ENCODE results near the gene PPIL1.
"Not testable (repeated sequence)": the region's sequence is repeated elsewhere in the genome, so short reads cannot be mapped to it uniquely, and the experiment has no call there.

Gene PPIL1

DNA sequence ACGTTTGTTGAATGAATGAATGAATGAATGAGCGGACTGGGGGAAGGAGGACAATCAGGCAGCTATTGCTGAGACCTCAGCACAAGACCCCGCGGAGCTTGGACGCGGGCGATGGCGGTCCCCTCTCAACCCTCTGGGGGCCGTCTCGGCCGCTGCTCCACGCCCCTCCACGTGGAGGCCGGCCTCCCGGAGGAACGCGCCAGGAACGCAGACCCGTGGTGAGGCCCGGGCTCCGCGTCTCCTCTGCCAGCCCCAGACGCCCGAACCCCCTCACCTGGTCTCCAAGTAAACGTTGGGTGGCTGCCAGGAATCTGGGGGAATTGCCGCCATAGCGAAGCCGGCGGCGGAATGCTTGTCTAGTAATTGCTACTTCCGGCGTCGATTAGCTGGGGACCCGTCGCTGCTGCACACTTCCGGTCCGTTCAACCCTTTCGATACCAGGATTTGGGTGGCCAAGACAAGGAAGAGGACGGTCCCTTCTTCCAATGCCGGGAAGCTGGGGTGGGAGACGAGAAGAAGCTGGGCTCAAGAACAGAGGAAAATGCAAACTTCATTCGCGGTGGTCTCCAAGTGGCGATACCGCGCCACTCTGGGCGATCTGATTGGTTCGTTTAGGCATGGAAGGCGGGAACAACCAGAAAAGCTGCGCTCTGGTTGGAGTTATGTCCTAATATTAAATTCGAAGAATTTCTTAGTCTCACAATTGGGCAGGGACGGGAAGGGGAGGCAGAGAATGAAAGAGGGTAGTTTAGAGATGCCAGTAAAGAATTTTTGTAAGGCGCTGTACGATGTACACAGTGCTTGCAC, at the start of gene PPIL1:
Gene PPIL1 (minus strand): TSS at position 361 of the 807 bp plus-strand sequence. CDS start 31 bp downstream, at position 330.
- DNase-seq: peak; percentile 84

DNA sequence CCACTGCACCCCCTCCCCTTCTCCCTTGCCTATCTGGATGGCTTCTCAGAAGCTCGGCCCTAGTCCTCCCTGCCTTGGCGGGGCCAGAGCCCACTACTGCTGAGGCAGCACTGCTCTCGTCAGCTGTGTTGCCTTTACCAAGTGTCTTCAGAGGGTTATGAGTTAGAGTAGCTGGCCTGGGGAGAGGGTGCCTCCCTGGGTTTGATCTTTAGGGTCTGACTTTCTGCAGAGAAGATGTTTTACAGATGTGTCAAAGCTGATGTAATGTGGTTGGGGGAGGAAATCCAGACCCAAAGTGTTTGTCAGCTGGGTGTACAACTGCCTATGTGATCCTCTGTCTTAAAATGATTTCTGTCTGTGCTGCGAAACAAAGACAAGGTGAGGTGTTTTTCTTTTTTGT, 49.5 kb upstream of the PPIL1 start:
- DNase-seq: no peak

DNA sequence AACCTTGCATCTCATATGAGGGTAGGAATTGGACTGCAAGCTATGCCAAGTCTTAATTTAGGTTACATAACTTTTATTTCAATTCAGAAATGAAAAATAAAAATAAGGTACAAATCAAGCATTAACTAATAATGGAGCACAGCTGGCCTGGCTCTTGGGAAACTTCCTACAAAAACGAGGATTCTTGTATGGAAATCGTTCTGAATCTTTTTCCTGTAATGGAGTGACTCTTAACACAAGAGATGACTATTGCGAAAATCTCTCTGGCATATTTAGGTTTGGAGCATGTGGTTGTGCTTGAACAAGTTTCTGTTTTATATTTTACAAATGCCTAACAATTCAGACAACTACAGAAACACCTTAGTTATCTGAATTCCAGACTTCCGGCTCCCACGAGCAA, 45.9 kb upstream of the PPIL1 start:
- no peak for DNase-seq

DNA sequence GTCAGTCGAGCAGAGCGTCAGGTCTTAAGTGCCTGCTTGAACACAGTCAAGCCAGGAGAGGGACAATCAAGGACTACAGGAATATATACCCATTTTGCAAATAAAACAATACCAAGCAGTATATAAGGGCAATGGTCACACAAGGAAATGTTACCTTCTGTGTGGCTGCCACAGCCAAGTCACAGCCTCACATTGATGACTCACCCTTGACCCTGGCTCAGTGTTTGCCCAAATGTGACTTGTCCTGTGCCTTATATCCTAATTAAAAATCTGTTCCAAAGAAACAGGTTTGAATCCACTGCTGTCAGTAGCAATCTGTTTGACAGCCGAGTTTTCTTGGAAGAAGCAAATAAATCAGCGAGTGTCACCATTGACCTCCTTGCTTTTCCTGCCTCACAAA, 45.4 kb upstream of the PPIL1 start:
- no peak for DNase-seq

DNA sequence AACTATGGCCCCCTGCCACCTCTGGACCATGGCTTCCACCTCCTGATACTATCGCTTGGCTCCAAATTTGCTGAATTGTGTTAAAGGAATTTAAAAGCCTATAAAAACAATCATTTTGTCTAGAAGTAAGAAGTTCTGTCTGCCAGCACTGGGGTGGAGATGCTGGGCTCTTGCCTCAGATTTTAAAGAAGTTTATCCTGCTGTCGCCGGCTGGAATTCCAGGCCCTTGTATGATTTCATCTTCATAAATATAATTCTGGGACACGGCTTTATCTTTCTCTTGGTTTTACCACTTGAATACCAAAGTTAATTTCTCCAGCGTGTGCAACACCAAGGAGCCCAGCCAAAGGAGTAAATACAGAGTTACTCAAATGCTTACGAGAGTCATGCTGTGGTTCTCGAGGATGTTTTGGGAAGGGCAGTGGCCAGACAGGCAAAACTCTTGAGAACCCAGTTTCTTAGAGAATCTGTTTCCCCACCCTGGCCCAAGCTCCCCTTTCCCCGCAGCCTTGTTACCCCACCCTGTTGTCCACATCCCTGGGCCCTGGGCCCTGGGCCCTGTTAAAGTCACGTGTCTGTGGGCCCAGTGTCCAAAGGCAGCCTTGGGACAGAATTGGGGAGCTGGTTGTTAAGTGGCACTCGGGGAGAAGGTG, 43.1 kb upstream of the PPIL1 start:
- no peak for DNase-seq

DNA sequence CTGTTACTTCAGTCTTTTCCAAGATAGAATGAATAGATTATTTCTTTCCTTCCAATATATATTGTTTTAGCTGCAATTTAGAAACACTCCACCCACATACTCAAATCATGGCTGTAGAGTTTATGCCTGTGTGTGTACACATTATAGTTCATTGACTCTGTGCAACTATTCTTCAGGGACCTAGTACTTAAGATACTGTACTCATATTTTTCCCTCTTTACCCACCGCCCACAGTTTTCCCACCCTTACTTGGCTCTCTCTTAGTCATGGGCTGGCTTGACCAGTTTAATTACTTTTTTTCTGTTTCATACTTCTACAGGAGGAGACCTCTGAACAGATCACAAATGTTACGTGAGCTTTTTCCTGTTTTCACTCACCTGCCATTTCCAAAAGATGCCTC, 41.5 kb upstream of the PPIL1 start:
- no peak for DNase-seq

DNA sequence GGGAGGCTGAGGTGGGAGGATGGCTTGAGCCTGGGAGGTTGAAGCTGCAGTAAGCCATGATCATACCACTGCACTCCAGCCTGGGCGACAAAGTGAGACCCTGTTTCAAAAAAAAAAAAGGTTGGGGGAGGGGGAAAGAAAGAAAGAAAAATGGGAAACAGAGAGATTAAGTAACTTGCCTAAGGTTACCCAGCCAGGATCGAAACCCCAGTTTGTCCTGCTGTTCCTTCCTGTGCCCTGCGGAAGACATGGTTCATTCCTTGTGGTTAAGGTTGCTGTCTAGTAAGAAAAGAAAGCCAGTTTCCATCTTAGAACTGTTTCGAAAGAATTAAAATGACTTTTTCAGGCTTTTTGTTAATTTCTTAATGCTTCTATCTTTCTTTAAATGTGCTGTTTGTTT, 41.0 kb upstream of the PPIL1 start:
- DNase-seq: no peak

DNA sequence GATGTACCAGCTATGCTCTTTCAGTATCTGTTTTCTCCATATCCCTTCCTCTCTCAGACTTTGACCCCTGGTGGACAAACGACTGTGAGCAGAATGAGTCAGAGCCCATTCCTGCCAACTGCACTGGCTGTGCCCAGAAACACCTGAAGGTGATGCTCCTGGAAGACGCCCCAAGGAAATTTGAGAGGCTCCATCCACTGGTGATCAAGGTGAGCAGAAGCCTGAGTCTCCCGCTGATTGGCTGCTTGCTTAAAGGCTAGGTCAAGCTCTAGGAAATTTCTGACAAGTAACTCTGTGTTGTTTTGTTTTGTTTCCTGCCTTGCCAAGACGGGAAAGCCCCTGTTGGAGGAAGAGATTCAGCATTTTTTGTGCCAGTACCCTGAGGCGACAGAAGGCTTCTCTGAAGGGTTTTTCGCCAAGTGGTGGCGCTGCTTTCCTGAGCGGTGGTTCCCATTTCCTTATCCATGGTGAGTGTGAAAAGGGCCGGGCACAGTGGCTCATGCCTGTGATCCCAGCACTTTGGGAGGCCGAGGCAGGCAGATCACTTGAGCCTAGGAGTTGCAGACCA, 39.7 kb upstream of the PPIL1 start:
- no peak for DNase-seq

DNA sequence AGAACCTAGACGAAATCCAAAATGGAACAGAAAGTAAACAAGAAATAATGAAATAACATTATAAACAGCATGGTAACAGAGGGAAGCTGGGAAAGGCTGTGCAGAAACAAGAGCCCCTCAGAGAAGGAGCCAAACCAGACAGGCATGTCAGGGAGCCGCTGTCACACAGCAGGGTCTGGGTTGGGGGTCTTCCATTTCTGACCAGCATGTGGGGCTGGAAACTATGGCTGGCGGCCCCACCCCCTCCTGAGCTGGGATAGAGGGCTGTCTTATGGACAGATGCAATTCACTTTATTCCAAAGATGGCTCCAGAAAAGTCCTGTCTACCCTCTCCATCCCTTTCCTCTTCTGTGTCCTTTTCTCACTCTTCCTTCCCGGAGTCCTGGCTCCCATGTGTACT, 38.5 kb upstream of the PPIL1 start:
- DNase-seq: no peak

DNA sequence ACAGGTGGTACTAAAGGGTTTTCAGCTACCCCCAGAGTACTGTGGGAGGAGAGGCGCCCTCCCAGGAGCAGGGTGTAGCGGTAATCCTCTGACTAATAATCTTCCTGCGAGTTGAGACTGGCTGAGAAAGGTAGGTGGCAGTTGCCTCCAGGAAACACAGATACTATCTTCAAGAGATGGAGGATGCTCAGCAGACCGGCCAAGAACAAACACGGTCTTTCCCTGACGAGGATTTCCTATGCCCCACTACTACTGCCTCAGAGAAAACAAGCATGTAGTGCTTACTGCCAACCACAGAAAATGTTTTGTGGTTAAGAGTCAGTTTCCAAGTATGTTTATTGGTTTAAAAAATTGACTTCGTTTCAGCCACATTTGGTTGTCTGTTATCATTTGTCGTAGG, 38.0 kb upstream of the PPIL1 start:
- DNase-seq: no peak

DNA sequence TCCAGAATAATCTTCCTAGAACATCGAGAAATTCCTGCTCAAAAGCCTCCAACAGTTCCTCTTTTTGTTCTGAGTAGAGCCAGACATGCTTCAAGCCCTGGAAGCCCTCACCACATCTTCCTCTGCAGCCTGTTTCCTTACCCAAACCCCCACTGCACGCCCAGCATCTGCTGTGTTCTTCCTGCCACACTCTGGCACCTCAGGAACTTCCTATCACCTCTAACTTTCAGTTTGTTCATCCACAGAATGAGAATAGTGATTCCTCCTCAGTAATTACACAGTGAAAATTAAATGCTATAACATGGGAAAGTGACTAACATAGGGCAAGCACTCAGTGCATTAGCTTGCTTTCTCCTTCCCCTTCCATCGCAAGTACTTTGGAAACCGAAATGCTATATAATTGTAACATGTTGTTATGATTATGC, 37.4 kb upstream of the PPIL1 start:
- no peak for DNase-seq

DNA sequence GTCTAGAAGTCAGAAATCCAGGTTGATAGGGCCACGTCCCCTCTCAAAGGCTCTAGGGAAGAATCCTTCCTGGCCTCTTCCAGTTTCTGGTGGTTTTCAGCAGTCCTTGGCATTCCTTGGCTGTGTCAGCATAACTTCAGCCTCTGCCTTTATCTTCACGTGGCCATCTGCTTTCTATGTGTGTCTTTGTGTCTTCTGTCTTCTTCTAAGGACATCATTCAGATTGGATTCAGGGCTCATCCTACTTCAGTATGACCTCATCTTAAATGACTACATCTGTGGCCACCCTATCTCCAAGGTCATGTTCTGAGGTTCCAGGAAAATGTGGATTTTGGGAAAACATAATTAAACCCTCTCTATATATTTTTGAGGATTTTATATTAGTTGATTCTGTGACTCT, 34.1 kb upstream of the PPIL1 start:
- no peak for DNase-seq

DNA sequence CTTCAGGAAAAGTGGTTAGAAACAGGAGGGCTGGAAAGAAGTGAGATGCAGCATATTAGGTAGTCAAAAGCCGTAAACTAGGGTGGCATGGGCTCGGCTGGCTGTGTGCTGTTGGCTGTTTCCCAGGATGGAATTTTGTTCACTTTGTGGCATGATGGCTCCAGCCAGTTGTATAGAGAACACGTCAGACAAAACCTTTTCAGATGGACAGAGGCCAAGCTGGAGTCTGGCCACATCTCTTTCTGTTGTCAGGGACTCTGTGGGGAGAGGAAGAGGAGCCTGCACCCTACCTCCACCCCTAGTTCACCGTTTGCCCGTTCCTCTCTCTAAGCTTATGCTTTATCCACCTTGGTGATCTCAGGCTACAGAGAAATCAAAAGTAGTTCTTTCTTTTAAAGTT, 33.2 kb upstream of the PPIL1 start:
- DNase-seq: no peak

DNA sequence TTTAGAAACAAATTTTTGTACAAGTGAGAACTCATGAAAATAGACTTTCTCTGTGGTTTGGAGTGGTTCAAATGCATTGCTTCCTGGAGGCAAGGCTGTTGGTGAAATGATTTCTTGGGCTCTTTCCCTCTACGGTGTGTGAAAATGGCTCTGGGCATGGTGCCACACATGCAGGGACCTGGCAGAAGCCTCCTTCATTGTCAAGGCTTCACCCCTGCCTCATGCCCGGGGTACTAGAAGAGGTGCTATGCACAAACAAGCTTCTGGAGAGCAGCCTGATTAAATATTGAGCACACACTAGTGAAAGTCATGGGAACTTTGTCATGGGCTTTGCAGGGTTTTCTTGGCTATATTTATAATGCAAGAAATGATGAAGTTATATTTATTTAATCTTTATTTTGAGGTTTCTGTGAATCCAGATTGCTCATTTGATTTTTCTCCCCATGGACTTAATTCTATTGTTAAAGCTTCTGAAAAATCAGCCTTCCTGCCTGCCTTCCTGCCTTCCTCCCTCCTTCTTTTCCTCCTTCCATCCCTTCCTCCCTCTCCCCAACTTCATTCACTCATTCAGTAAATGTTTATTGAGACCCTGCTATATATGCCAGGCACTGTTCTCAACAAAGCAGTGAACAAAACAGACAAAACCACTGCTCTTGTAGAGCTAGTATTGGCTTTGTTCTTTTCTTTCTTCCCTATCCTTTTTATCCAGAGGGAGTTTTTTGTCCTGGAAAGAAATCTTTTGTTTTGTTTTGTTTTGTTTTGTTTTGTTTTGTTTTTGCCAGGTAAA, 32.1 kb upstream of the PPIL1 start:
- peak; percentile 60 for DNase-seq

DNA sequence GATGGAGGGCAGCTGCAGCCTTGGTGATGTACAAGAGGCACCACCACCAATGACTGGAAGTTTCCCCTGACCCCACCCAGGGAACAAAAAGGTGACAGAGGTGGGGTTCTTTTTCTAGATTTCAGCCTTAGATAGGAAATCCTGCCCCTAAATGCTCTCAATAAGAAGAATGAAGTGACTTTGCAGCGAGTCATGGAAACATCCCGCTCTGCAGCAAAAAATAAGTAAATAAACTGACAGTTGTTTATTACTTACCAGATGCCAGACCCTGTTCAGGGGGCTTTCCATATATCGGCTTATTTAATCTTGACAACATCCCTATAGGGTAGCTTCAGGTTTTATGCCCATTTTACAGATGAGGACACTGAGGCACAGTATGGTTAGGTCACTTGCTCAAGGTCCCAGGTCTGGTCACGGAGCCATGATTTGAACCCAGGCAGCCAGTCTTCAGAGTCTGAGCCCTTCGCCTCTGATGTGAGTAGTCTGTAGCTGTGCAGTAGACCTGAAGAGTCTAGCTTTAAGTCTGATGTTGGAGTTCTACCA, 30.3 kb upstream of the PPIL1 start:
- no peak for DNase-seq

DNA sequence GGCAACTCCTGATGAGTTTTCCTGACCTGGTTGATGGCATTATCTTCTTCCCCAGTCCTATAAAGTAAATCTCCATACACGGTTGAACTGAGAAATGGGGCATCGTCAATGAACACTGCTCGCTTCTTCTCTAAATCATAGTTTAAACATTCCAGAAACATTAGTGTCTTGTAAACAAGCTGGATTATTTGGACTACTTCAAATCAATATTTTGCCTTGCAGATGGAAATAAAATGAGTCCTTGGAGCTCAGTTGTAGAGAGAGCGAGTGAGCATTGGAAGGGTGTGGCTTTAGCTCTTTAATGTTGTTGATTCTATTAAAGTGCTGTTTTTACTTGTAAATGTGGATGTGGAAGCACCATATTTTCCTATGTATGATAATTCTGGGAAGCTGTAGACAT, 29.5 kb upstream of the PPIL1 start:
- no peak for DNase-seq

DNA sequence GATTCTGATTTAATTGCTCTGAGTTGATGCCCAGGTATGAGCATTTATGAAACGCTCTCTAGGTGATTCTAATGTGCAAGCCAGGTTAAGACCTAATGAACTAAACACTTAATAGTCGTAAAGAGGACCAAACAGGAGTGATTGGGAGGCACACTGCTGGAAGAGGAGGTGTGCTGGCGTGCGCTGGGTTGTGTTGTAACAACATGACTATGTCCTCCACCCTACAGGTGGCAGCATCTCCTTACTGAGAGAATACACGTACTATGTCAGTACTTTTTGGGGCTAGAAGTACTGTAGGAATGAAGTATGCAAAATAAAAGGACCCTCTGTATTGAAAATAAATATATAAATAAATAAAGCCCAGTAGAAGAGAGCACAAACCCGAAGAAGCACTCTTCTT, 23.0 kb upstream of the PPIL1 start:
- no peak for DNase-seq

DNA sequence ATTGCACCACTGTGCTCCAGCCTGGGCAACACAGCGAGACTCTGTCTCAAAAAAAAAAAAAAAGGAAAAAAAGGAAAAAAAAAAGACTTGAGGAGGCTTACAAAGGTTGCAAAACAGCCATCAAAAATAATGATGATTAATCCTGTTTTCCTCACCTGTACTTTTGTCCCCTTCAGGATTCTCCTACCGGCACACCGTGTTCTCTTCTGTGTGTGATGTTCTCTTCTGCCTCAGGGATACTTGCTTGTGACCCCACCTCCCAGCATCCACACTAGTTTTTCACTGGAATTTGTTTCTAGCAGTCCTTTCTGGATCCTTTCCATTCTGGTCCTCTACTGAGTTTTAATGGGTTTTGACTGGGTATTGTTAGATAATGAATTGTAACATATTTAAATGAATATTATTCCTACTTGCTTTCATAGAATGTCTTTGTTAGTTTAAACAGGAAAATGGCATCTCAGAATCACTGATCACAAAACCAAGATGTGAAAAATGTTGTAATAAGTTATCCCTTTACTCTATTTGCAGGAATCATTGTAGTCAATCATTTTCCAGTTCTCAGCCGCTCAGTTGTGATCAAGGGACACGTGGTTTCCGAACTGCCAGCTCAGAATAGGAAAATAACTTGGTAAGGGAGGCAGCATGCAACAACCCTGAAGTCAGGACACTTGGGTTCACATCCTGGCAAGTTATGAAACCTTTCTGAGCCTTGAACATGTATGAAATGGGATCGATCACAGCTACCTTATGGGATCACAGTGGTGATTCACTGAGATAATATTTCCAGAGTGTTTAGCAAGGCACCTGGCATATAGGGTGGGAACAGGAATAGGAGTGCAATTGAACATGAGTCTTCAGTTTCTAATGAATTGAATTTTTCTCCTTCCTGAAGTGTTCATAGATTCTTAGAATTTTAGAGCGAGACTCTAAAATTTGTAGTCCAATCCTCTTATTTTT, 19.7 kb upstream of the PPIL1 start:
- DNase-seq: no peak

DNA sequence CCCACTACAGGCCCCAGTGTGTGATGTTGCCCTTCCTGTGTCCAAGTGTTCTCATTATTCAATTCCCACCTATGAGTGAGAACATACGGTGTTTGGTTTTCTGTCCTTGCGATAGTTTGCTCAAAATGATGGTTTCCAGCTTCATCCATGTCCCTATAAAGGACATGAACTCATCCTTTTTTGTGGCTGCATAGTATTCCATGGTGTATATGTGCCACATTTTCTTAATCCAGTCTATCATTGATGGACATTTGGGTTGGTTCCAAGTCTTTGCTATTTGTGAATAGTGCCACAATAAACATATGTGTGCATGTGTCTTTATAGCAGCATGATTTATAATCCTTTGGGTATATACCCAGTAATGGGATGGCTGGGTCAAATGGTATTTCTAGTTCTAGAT, 16.6 kb upstream of the PPIL1 start:
- not testable (repeated sequence) for DNase-seq

DNA sequence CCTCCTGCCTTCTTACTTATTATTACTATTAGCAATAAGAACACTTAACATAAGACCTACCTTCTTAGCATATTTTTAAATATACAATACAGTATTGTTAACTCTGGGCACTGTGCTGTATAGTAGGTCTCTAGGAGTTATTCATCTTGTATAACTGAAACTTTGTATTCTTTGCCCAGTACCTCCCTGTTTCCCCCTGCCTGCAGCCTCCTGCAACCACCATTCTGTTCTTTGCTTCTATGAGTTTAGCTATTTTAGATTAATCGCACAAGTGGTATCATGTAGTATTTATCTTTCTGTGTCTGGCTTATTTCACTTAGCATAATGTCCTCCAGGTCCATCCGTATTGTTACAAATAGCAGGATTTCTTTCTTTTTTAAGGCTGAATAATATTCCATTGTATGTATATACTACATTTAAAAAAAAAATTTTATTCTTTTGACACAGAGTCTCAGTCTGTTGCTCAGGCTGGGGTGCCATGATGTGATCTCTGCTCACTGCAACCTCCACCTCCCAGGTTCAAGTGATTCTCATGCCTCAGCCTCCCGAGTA, 15.6 kb upstream of the PPIL1 start:
- DNase-seq: no peak

DNA sequence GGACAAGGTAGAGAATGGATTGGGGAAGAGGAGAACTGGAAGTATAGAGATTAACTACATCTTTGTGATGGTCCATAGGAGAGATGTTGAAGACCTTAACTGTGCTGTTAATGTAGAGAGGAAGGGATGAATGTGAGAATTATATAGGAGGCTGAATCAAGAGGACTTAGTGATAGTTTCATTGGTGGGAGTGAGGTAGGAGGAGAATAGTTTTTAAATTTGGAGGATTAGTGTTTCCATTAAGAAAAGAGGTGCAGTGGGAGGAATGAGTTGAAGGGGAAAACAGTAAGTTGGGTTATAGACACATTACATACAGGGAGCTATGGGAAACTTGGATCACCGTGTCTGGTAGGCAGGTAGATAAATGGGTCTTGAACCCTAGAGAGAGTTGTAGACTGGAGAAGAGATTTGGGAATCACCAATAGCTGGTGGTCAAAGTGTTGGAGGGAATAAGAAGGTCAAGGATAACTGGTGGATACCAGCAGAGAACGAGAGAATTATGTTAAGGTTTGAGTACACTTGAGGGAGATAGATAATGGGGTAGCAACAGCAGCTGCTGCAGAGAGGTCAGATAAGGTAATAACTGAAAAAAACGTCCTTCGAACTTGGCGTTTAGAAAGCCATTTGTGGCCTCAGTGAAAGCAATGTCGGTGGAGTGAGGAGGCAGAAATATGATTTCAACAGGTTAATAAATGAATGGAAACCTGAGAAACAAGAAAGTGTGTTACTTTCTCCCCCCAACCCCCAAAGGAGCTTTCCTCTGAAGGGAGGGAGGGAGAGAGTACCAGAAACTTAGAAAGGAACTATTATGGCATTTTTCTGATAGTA, 14.3 kb upstream of the PPIL1 start:
- no peak for DNase-seq

All from NCI-H2081 treated with DMSO at 0.1 percent for 48 hours (cell line).